Stimulated activated CD4-positive, alpha-beta T cell treated with anti-CD3 and anti-CD28 coated beads, Interleukin-1b, Interleukin-23, amount 100 ng/mL, for 1 hour (primary cell): ENCODE data around the gene GRIA2.
"Not testable (repeated sequence)": the region's sequence is repeated elsewhere in the genome, so short reads cannot be mapped to it uniquely, and the experiment has no call there.

Experiments
- DNase-seq, 2 donors: peaks; one replicate each; pipeline ENCODE4 v3.0.0-alpha.2; 2020; ENCODE audit warnings: low read depth in 2 of 2

GRIA2 gene

GRCh38 chr4:157220371-157220881 is at the start of gene GRIA2:
Gene GRIA2, plus strand, starts transcription at chr4:157220728. Its CDS starts 315 bp downstream, at chr4:157221043.
- DNase-seq, result no peak

- DNase-seq, result no peak
These were observed 48.5 kb upstream of the GRIA2 start for GRCh38 chr4:157172011-157172410.

- not testable (repeated sequence) for DNase-seq
These were observed 40.3 kb upstream of the GRIA2 start for GRCh38 chr4:157180268-157180667.

GRCh38 chr4:157184300-157184699 is 36.2 kb upstream of the GRIA2 start:
- DNase-seq, result no peak

DNA sequence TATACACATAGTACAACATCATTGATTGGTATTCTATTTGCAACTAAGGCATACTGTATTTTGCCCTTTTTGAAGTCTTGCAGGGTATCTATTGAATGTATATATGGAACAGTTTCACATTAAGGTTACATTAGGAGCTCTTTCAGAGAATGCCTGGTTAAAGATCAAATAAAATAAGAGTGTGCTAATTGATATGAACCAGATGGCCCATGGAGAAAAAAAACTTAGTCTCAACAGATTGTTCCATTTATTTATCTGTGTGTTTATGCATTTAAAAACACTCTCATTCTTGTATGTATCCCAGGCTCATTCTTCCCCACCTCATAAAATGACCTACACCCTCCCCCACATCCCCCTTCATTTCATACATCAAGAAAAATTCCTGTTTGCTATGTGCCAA is 35.2 kb upstream of the GRIA2 start:
- DNase-seq, result no peak

DNA sequence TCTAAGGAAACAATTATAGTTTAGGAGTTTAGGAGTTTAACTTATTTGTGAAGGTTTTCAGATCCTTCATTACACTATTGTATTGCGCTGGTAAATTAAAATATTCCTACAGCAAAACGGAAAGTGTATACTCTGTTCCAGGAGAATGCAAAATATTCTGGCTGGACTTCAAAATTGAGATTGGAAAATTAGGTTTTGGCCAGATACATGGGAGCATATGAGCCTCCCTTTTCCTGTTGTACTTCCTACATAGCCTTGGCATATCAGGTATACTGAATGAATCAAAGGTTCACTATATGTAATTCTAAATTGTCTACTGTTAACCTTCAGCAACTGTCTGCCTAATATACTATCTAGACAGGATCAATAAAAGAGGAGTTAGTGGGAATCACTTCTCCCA is 25.2 kb upstream of the GRIA2 start:
- DNase-seq, result no peak

GRCh38 chr4:157196046-157196445 is 24.5 kb upstream of the GRIA2 start:
- DNase-seq, result no peak

- DNase-seq, result no peak
These were observed 15.8 kb upstream of the GRIA2 start for GRCh38 chr4:157204634-157205244.

GRCh38 chr4:157217708-157218107 is 2.8 kb upstream of the GRIA2 start:
- no peak for DNase-seq

- no peak for DNase-seq
These were observed 687 bp upstream of the GRIA2 start for GRCh38 chr4:157219711-157220370.

GRCh38 chr4:157221426-157221894 is 932 bp downstream of the GRIA2 start:
- DNase-seq, result no peak

- no peak for DNase-seq
These were observed 1.6 kb downstream of the GRIA2 start for GRCh38 chr4:157221895-157222770.

DNA sequence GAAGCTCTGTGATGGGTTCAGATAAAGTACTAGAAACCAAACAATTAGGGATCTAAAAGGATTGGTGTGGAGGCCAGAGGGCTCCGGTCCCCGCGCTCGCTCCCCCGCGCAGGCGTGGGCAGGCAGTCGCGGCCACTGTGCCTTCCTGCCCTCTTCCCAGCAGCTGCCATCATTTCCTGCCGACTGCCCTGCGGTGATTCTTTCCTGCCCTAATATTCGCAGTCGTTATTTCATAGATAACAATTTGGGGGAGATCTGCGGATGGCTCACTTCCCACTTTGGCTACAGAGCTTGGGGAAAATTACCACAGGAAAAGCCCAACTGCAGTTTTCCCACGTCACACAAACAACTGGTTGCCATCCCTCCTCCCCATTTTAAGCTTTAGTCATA is 2.2 kb downstream of the GRIA2 start:
- no peak for DNase-seq

DNA sequence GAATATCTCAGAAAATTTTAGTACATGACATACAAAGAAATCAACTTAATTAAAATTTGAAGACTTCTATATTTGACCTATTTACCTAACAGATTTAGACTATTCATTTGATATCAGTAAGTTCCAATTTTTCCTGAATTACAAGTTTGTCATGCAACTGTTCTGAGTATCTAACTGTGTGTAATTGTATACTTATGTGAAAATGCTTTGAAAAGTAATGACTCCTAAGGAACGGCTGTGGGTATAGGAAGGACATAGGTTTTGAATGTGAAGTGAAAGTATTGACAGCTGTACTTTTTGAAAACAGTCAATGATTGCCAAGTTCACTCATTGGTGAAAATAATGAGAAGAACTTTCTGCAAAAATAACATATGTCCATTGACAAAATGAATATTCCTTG is 2.9 kb downstream of the GRIA2 start:
- DNase-seq, result no peak

DNA sequence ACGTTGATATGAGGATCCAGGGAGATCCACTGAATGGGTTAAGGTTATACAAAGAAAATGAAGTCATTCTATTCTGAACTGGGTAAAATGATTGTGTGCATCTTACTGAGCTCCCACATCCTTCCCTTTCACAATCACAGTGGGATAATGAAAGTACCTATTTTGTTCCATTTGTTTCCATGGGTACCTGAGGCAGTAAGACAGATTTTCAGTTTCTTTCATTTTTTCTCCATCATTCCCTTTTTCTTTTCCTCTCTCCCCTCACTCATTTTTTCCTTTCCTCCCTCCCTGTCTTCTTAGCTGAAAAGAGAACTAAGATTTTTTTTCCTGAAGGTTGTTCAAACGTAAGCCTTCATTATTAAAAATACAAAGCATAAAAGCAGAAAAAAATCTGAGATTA is 4.6 kb downstream of the GRIA2 start:
- no peak for DNase-seq

DNA sequence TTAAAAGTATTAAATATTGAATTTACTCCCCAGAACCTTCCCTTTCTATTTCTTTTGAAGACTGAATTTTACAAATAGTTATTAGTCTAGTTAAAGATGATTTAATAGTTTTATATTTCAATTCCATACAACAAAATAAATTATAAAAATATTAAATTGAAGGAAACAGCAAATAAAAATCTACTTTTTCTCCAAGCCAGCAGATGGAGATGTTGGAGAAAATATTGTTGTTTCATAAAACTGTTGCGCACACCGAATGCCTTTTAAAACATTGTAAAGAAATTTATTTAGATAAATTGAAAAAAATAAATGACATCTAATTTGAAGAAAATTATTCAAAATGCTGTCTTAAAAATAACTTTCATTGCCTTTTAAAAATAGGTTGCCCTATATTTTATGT is 5.5 kb downstream of the GRIA2 start:
- no peak for DNase-seq

GRCh38 chr4:157226601-157227000 is 6.1 kb downstream of the GRIA2 start:
- DNase-seq, result no peak

- no peak for DNase-seq
These were observed 11.0 kb downstream of the GRIA2 start for GRCh38 chr4:157231525-157231924.

GRCh38 chr4:157242871-157243270 is 22.3 kb downstream of the GRIA2 start:
- no peak for DNase-seq

- no peak for DNase-seq
These were observed 23.8 kb downstream of the GRIA2 start for GRCh38 chr4:157244348-157244747.

DNA sequence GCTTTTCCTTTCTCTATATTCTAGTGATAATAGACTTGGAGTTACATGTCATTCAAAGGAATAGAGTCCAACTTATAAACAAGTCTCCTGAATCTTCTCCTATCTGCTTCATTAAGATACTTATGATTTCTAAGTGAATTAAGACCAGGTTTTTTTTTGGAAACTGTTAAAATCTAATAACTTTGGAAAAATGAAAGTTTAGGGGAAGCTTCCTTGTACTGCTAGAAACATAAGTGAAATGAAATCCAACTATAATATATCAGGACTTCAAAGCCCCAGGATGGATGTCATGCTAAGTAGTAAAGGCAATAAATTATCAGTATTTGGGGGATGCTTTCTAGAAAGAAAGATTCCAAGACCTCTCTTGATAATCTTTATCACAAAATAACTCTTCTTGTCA is 24.8 kb downstream of the GRIA2 start:
- no peak for DNase-seq

DNA sequence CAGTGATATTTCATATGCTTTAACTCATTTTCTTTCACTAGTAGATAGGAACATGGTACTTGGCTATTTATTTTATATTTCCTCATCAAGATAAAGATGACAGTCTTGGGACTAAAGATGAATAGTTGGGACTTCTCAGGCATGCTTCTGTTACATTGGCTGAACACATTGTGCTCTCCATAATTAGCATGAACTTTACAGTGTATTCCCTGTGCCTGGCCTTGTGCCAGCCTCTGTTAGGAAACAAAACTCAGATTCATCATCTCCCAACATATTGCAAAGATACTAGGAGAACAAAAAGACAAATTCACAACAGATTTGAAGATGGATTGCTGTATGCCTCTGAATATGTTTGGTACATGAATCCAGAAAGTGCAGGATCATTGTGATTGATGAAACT is 26.4 kb downstream of the GRIA2 start:
- no peak for DNase-seq
